ENCODE measurements around the gene ANKRD65. TPM values are rescaled to one million over a fixed set of nuclear protein-coding genes. Genes with fewer than 3 reads are reported as not detected.
"Not testable (repeated sequence)": the region's sequence is repeated elsewhere in the genome, so short reads cannot be mapped to it uniquely, and the experiment has no call there.

The ANKRD65 gene
- total RNA-seq, 1 experiment from 2014 or later: 0.18 TPM

GRCh38 chr1:1371364-1371745 is 49.7 kb downstream of the ANKRD65 start:
- Histone ChIP-seq H3K4me3 (ENCODE audit: low read length) (no peak overlapping the region), H3K79me2 (ENCODE audit: low read length) (peaks cover 35% of the 10 kb centered on the region), H3K36me3 (ENCODE audit: low read depth, low read length) (peaks cover 10% of the 10 kb centered on the region; the same call in 1 of the 2 replicates), H4K20me1 (ENCODE audit: low read length) (no peaks in the 10 kb centered on the region), H3K4me1 (ENCODE audit: insufficient read depth, low read length) (peaks cover 20% of the 10 kb centered on the region), H2AFZ (ENCODE audit: low read length) (no peak overlapping the region), H3K27me3 (ENCODE audit: low read length) (no peaks in the 10 kb centered on the region), H3K4me2 (ENCODE audit: low read length) (no peak overlapping the region), H3F3A (ENCODE audit: low read length, unreplicated experiment) (peaks cover 5% of the 10 kb centered on the region), H3K9me3 (ENCODE audit: low read length) (peaks cover 10% of the 10 kb centered on the region; the same call in 1 of the 2 replicates), H3K27ac (ENCODE audit: low read length) (no peak overlapping the region), H3K9ac (ENCODE audit: low read length) (no peak overlapping the region), H3K9me2 (replicated peaks; ENCODE audit: low read length) (no peaks in the 10 kb centered on the region)
- no peak for ATAC-seq
- BruUV-seq (replicated peaks): no TSS peak
- intact Hi-C loops (cut with micrococcal nuclease): no loop called here
- POLR2A ChIA-PET (ENCODE audit: unreplicated experiment): no interaction called here
- CTCF ChIA-PET: no interaction called here
- TF ChIP-seq EZH2 (IDR thresholded peaks at IDR 0.05; ENCODE audit: low read length, unreplicated experiment) (no peak), CTCF (conservative IDR thresholded peaks at IDR 0.05; ENCODE audit: low read depth, low read length) (no peak), EZH2phosphoT487 (IDR thresholded peaks at IDR 0.05; ENCODE audit: borderline replicate concordance, low read length) (no peak)
- DNase-seq: no peak

- no peak for TF ChIP-seq EZH2 (IDR thresholded peaks at IDR 0.05; ENCODE audit: low read length, unreplicated experiment)
- TF ChIP-seq CTCF (conservative IDR thresholded peaks at IDR 0.05; ENCODE audit: low read depth, low read length): no peak
- no peak for TF ChIP-seq EZH2phosphoT487 (IDR thresholded peaks at IDR 0.05; ENCODE audit: borderline replicate concordance, low read length)
- peaks cover 15% of the 10 kb centered on the region; the same call in 1 of the 2 replicates for H3K9me3 ChIP-seq (ENCODE audit: low read length)
- BruUV-seq (replicated peaks): no TSS peak
- H3F3A ChIP-seq (ENCODE audit: low read length, unreplicated experiment): no peaks in the 10 kb centered on the region
- H3K4me1 ChIP-seq (ENCODE audit: insufficient read depth, low read length): peaks cover 16% of the 10 kb centered on the region
- no peak for ATAC-seq
- H2AFZ ChIP-seq (ENCODE audit: low read length): no peak overlapping the region
- no peak for DNase-seq
- CTCF ChIA-PET: no interaction called here
- H4K20me1 ChIP-seq (ENCODE audit: low read length): no peaks in the 10 kb centered on the region
- H3K9me2 ChIP-seq (replicated peaks; ENCODE audit: low read length): no peaks in the 10 kb centered on the region
- H3K9ac ChIP-seq (ENCODE audit: low read length): no peak overlapping the region
- no peaks in the 10 kb centered on the region for H3K27me3 ChIP-seq (ENCODE audit: low read length)
- no peak overlapping the region for H3K4me2 ChIP-seq (ENCODE audit: low read length)
- H3K79me2 ChIP-seq (ENCODE audit: low read length): peaks cover 35% of the 10 kb centered on the region
- H3K36me3 ChIP-seq (ENCODE audit: low read depth, low read length): peaks cover 10% of the 10 kb centered on the region; the same call in 1 of the 2 replicates
- POLR2A ChIA-PET (ENCODE audit: unreplicated experiment): no interaction called here
- no peak overlapping the region for H3K4me3 ChIP-seq (ENCODE audit: low read length)
- intact Hi-C loops (cut with micrococcal nuclease): no loop called here
- H3K27ac ChIP-seq (ENCODE audit: low read length): no peak overlapping the region
These were observed 50.2 kb downstream of the ANKRD65 start for GRCh38 chr1:1370771-1371300.

DNA sequence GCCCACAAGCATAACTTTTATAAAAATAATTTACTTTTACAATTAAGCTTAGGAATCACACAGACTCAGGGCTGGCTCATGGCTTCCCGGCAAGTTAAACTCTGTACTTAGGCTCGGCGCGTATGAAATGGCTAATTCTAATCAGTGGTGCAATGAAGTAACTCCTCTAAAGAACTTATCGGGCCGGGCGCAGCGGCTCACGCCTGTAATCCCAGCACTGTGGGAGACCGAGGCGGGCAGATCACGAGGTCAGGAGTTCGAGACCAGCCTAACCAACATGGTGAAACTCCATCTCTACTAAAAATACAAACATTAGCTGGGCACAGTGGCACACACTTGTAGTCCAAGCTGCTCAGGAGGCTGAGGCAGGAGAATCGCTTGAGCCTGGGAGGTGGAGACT is 51.0 kb downstream of the ANKRD65 start:
- Histone ChIP-seq H3K36me3 (ENCODE audit: low read depth, low read length) (peaks cover 10% of the 10 kb centered on the region; the same call in 1 of the 2 replicates), H3K4me1 (ENCODE audit: insufficient read depth, low read length) (peaks cover 16% of the 10 kb centered on the region), H3K9me3 (ENCODE audit: low read length) (peaks cover 16% of the 10 kb centered on the region; the same call in 1 of the 2 replicates), H3K79me2 (ENCODE audit: low read length) (peaks cover 35% of the 10 kb centered on the region)
- H4K20me1 ChIP-seq (ENCODE audit: low read length); H3F3A ChIP-seq (ENCODE audit: low read length, unreplicated experiment); H3K4me3 ChIP-seq (ENCODE audit: low read length); ATAC-seq; H3K27ac ChIP-seq (ENCODE audit: low read length); POLR2A ChIA-PET (ENCODE audit: unreplicated experiment); H3K9ac ChIP-seq (ENCODE audit: low read length); BruUV-seq (replicated peaks); H3K4me2 ChIP-seq (ENCODE audit: low read length); intact Hi-C loops (cut with micrococcal nuclease); CTCF ChIA-PET; H2AFZ ChIP-seq (ENCODE audit: low read length); H3K9me2 ChIP-seq (replicated peaks; ENCODE audit: low read length); H3K27me3 ChIP-seq (ENCODE audit: low read length); DNase-seq: not testable (repeated sequence)

Other genes starting within 250 kb of the ANKRD65 start
- 0.36 and 0.46 TPM in 2 replicates for gene TTLL10, start 247.4 kb downstream of the ANKRD65 start, total RNA-seq (2014; rRNA removed)
- 87.2 and 120 TPM in 2 replicates for gene TNFRSF18, start 214.7 kb downstream of the ANKRD65 start, total RNA-seq (2014; rRNA removed)
- 0.11 and 0.17 TPM in 2 replicates for gene TNFRSF4, start 207.1 kb downstream of the ANKRD65 start, total RNA-seq (2014; rRNA removed)
- 254 and 317 TPM in 2 replicates for gene SDF4, start 189.3 kb downstream of the ANKRD65 start, total RNA-seq (2014; rRNA removed)
- 74.0 and 92.2 TPM in 2 replicates for gene B3GALT6, start 189.0 kb downstream of the ANKRD65 start, total RNA-seq (2014; rRNA removed)
- gene C1QTNF12, start 174.6 kb downstream of the ANKRD65 start, total RNA-seq (2014; rRNA removed): 2.8 and 3.9 TPM in 2 replicates
- gene UBE2J2, start 147.4 kb downstream of the ANKRD65 start, total RNA-seq (2014; rRNA removed): 182 and 200 TPM in 2 replicates
- gene SCNN1D, start 140.8 kb downstream of the ANKRD65 start, total RNA-seq (2014; rRNA removed): 4.2 and 5.3 TPM in 2 replicates
- 116 and 178 TPM in 2 replicates for gene ACAP3, start 113.3 kb downstream of the ANKRD65 start, total RNA-seq (2014; rRNA removed)
- 132 and 142 TPM in 2 replicates for gene PUSL1, start 112.7 kb downstream of the ANKRD65 start, total RNA-seq (2014; rRNA removed)
- 254 and 324 TPM in 2 replicates for gene INTS11, start 96.6 kb downstream of the ANKRD65 start, total RNA-seq (2014; rRNA removed)
- 141 and 168 TPM in 2 replicates for gene CPTP, start 96.5 kb downstream of the ANKRD65 start, total RNA-seq (2014; rRNA removed)
- gene TAS1R3, start 90.0 kb downstream of the ANKRD65 start, total RNA-seq (2014; rRNA removed): 1.9 and 4.3 TPM in 2 replicates
- gene DVL1, start 71.9 kb downstream of the ANKRD65 start, total RNA-seq (2014; rRNA removed): 626 and 813 TPM in 2 replicates
- gene MXRA8, start 62.7 kb downstream of the ANKRD65 start, total RNA-seq (2014; rRNA removed): 25.3 and 29.0 TPM in 2 replicates
- 823 and 1,067 TPM in 2 replicates for gene AURKAIP1, start 46.1 kb downstream of the ANKRD65 start, total RNA-seq (2014; rRNA removed)
- gene CCNL2, start 21.9 kb downstream of the ANKRD65 start, total RNA-seq (2014; rRNA removed): 356 and 385 TPM in 2 replicates
- 439 and 506 TPM in 2 replicates for gene MRPL20, start 14.0 kb downstream of the ANKRD65 start, total RNA-seq (2014; rRNA removed)
- gene VWA1, start 14.4 kb upstream of the ANKRD65 start, total RNA-seq (2014; rRNA removed): 59.1 and 74.5 TPM in 2 replicates
- gene ATAD3C, start 28.4 kb upstream of the ANKRD65 start, total RNA-seq (2014; rRNA removed): 0.29 and 1.4 TPM in 2 replicates
- 140 and 190 TPM in 2 replicates for gene ATAD3B, start 50.5 kb upstream of the ANKRD65 start, total RNA-seq (2014; rRNA removed)
- gene ATAD3A, start 90.9 kb upstream of the ANKRD65 start, total RNA-seq (2014; rRNA removed): 186 and 243 TPM in 2 replicates
- 0.87 and 2.0 TPM in 2 replicates for gene TMEM240, start 119.3 kb upstream of the ANKRD65 start, total RNA-seq (2014; rRNA removed)
- gene SSU72, start 153.6 kb upstream of the ANKRD65 start, total RNA-seq (2014; rRNA removed): 283 and 310 TPM in 2 replicates
- gene FNDC10, start 178.9 kb upstream of the ANKRD65 start, total RNA-seq (2014; rRNA removed): 7.9 and 8.8 TPM in 2 replicates
- gene MIB2, start 194.2 kb upstream of the ANKRD65 start, total RNA-seq (2014; rRNA removed): 164 and 218 TPM in 2 replicates
- gene MMP23B, start 210.9 kb upstream of the ANKRD65 start, total RNA-seq (2014; rRNA removed): 25.9 and 28.4 TPM in 2 replicates
- 38.6 and 50.4 TPM in 2 replicates for gene CDK11B, start 237.7 kb upstream of the ANKRD65 start, total RNA-seq (2014; rRNA removed)